Subcutaneous adipose tissue (tissue), 4 donors: ENCODE data around the gene HBM. TPM values are rescaled to one million over a fixed set of nuclear protein-coding genes. Genes with fewer than 3 reads are reported as not detected.

Experiments
- total RNA-seq, 4 donors: library from RNA; depleted of rRNA; stranded (reverse); fragments of >200 nt; gene quantifications; one replicate each; pipeline ENCODE4 v1.1.0, GENCODE V29; 2016
- TF ChIP-seq, protein P1 (sequence below): fragments of 450-650 bp; IDR thresholded peaks from one replicate; pipeline ENCODE4 v1.5.1; 2016; ENCODE audit warnings: low read depth, mild to moderate bottlenecking, control low read depth, antibody characterized with exemption, moderate library complexity

HBM gene, protein sequence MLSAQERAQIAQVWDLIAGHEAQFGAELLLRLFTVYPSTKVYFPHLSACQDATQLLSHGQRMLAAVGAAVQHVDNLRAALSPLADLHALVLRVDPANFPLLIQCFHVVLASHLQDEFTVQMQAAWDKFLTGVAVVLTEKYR
- total RNA-seq: 1 to 10 TPM in 2 of 4 donors, not detected in 2; 1.3 to 2.4 TPM

DNA sequence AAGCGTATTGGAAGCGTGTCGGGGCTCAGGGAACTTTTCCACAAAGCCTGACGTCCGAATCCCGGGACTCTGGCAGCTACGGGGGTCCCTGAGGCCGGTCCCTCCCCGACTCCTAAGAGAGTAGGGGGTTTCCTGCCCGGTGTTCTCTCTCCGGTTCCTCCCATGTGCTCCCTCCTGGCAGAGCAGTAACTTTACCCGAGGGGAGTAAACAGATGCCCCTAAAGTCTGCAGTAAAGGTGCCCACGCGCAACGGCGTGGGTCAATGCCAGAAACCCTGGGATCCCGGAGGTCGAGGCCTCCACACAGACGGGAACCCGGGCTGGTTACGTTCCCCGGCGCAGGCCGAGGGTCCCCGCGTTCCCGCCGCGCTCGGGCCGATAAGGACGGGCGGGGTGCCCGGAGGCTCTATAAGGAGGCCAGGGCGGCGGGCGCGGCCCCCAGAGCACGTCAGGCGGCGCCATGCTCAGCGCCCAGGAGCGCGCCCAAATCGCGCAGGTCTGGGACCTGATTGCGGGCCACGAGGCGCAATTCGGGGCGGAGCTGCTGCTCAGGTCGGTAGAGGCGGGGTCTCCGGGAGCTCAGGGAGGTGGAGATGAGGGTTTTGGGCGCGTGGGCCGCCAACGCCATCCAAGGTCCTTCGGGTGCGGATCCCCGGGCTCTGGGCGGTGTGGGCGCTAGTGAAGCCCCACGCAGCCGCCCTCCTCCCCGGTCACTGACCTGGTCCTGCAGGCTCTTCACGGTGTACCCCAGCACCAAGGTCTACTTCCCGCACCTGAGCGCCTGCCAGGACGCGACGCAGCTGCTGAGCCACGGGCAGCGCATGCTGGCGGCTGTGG lies at the start of gene HBM:
TSS of gene HBM (plus strand) at position 440 of the 836 bp plus-strand sequence. CDS start at position 460, 20 bp downstream.
- TF ChIP-seq, protein P1, sequence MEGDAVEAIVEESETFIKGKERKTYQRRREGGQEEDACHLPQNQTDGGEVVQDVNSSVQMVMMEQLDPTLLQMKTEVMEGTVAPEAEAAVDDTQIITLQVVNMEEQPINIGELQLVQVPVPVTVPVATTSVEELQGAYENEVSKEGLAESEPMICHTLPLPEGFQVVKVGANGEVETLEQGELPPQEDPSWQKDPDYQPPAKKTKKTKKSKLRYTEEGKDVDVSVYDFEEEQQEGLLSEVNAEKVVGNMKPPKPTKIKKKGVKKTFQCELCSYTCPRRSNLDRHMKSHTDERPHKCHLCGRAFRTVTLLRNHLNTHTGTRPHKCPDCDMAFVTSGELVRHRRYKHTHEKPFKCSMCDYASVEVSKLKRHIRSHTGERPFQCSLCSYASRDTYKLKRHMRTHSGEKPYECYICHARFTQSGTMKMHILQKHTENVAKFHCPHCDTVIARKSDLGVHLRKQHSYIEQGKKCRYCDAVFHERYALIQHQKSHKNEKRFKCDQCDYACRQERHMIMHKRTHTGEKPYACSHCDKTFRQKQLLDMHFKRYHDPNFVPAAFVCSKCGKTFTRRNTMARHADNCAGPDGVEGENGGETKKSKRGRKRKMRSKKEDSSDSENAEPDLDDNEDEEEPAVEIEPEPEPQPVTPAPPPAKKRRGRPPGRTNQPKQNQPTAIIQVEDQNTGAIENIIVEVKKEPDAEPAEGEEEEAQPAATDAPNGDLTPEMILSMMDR: no peak

DNA sequence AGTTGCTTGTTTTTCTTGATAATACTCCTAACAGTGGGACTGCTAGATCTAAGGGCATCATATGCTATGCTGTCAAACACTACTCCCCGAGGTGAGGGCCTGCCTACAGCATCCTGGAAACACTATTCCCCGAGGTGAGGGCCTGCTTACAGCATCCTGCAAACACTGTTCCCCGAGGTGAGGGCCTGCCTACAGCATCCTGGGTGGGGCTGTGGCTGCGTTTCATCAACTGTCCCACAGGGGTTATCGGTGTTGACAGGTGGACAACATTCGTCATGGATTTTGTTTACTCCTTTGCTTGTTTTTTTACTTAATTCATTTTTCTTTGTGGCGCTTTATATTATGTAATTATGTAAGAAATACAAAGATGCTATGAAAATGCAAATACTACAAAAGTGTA lies 49.8 kb upstream of the HBM start:
- TF ChIP-seq, protein P1: no peak

DNA sequence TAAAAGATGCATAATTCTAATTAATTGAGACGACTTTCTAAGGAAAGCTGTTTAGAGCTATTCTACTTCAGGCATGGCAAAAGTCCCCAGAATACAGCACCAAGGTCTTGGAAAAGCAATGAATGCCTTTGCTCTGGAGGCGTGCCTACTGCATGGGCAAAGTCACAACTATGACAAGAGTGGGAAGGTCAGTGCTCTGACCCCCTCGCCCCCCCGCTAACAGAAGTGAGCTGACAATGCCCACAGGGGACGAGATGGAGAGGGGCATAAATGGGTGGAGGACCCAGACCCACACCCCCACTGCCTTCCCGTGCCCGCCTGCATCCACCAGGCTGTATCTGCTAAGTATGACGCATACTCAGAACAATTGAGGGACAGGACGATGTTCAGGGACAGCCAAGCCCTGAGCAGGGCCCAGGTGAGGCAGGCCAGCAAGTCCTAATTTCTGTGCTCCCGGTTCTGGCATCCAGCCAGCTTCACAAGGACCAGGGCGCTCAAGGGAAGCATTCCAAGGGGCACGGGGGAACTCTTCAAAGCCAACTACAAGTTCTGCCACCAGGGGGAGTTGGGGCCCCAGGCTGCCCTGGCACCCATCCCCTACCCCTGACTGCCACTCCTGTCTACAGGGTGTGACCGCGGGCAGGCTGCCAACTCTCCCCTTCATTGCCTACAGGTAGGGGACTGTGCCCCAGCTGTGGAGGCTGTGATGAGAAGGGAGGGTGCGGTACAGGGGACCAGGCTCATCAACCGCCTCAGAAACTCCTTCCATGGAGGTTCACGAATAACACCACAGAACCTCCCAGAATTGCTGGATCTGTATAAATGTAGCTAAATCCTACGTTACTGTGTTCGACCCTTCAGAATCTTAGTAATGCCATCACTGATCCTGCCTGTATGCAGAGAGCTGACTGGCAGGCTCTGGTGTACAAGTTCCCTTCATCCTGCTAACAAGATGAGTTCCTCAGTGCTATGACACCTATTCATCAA lies 48.1 kb upstream of the HBM start:
- TF ChIP-seq, protein P1: no peak

DNA sequence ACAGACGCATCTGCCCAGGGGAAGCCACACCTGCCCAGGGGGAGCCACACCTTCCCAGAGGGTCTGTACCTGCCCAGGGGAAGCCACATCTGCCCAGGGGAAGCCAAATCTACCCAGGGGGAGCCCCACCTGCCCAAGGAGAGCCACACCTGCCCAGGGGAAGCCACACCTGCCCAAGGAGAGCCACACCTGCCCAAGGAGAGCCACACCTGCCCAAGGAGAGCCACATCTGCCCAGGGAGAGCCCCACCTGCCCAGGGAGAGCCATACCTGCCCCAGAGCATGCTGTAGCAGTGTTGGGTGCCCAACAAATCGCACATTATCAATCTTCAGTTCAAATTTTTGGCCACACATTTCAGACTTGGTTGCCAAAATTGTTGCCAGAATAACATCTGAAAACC lies 46.9 kb upstream of the HBM start:
- TF ChIP-seq, protein P1: no peak

DNA sequence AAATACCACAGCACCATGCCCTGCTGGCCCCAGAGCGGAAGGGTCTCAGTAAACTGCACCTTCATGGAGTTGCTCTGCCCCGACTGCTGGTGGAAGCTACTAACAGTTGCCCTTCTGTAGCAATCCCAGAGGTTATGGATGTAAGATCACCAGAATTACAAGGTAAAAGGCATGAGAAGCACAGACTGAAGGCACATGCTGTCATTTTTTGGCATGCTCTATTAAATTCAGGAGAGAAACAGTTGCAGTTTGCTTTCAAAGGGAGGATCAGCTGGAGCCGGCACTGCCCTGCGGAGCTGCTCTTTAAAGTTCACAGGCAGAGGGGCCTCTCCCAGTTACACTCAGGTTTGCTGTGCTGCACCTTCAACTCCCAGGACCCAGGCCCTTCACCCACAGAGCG lies 46.5 kb upstream of the HBM start:
- TF ChIP-seq, protein P1: no peak

DNA sequence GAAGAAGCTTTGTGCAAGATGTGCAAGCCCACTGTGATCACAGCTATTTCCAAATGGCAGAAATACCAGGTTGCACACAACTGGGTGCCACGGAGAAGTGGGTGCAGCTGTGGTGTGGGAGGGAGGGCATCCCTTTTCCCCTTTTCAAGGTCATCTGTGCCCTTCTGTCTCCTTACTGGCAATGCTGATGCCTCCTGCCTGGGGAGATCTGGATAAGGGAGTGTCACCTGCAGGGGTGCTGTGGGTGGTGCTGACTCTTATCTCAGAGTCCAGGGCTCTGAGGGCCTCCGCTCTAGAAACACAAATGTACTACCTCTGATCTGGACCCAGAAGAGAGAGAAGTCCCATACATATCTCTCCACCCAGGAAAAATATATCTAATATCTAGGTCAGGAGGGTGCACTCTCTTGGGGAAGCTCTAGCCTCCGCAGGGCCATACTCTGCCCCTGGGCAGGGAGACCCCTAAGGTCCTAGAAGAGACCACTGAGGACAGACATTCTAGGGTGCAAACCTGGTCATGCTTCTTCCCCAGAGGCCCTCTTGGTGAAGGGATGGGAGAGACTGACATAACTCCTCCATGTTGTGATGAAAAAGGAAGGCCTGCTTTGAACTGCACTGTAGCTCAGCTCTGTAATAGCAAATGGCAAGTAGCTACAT lies 45.8 kb upstream of the HBM start:
- TF ChIP-seq, protein P1: no peak
